Myocyte (in vitro differentiated cells): ENCODE data around the gene ZPBP2. TPM values are rescaled to one million over a fixed set of nuclear protein-coding genes. Genes with fewer than 3 reads are reported as not detected.

ENCODE experiments used
- DNase-seq: peaks from one replicate; pipeline ENCODE4 v3.0.0-alpha.2; 2012; ENCODE audit warnings: low read depth
- total RNA-seq: library from RNA; depleted of rRNA; stranded (reverse); fragments of >200 nt; gene quantifications from 2 replicates; pipeline ENCODE4 v1.2.3, GENCODE V29; 2014

Gene ZPBP2
- total RNA-seq, 1 donor from 2014 or later, result not detected

DNA sequence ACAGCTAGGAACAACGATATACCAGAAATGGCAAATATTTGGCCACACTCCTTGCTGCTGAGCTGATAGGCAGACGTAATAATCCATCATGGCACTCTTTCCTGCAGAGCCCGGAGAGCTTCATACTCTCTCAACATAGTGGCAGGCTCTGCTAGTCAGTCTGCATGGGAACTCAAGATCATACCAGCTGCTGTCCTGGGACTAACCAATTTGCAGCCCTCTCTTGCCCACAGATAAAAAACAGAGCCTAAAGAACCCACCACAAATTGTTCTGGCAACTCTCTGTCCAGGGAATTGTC lies 36.9 kb downstream of the ZPBP2 start:
- DNase-seq, result peak; percentile 13

DNA sequence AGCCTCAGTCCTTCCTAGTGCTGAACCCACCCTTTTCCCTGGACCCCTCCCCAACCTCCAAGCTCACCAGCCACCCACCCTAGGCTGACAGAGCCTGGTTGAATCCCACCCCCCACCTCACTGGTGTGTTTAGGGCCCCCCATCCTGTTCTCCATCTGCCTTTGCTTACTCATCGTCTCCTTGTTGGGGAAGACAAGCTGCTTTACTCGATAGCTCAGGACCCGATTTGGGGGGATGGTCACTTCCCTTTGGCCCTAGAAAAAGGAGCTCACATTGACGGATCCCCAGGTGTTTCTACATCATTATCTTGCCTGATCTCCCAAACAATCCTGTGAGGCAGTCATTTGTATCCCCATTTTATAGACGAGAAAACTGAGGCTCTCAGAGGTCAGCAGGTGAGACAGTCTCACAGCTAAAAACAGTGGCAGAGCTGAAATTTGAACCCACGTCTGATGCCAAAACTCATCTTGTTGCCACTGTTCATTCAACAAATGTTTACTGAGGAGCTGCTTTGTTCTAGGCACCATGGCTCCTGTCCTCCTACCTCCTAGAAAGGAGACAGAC lies 40.9 kb downstream of the ZPBP2 start:
- no peak for DNase-seq

GRCh38 chr17:39913989-39914388 lies 46.0 kb downstream of the ZPBP2 start:
- DNase-seq, result no peak

DNA sequence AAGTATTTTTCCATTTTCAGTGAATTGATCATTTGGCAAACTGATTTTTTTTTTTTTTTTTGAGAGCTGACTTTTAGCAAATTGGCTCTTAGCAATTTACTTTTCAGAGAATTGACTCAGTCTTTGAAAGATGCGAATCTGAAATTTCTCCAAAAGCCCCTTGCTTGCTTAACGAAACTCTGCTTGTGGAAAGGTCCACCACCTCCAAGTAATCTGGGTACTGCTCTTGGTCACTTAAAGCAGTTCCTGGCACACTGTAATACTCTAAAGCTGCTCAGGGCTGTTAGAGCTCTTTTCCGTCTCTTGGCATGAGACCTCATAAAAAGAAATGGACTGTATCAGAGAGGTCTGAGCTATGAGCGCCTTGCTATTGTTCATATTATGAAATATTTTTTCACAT lies 47.6 kb downstream of the ZPBP2 start:
- DNase-seq, result no peak

- DNase-seq, result peak; percentile 11
These were observed 48.9 kb downstream of the ZPBP2 start for GRCh38 chr17:39916918-39917317.

GRCh38 chr17:39919087-39919683 lies 51.2 kb downstream of the ZPBP2 start:
- DNase-seq, result no peak

DNA sequence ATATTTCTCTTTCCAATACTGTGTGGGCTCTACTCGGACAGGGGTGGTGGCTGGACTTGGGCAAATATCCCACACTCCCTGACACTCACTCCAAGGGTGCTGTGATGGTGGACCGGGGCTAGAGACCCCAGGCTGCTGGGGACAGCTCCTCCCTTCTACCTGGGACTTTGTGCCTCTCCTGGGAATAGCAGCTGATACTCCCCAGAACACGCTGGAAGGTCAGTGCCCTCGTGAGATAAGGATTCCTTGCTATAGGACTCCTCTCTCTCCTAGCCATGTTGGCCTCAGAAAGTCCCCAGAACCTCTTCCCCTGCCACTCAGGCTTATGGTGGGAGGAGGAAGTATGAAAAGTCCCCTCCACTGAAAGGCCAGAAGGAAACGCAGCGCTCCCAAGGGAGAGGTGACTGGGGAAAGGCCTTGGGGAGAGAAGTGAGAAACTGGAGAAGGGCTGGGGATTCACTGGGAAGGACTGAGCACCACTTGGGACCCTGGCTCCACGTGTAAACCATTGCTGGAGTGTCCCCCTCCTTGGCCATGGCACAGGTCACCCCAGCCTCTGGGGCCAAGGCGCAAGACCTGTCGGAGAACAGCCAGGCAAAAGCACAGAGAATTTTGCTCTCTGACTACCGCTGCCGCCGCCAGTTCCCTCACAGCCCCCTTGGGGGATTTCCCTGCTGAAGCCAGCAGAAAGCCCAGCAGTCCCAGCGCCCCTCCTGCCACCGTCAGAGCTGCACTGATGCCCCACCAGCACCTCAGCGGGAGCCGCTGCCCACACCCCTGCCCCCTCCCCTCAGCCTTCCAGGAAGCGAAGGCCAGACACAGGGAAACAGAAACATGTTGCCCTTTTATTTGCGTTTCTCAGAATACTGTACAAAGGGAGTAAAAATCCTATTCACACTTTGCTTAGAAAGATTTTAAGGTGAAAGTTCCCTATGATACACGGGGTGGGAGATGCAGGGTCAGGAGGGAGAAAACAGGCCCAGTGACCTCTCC lies 52.5 kb downstream of the ZPBP2 start:
- DNase-seq, result no peak

DNA sequence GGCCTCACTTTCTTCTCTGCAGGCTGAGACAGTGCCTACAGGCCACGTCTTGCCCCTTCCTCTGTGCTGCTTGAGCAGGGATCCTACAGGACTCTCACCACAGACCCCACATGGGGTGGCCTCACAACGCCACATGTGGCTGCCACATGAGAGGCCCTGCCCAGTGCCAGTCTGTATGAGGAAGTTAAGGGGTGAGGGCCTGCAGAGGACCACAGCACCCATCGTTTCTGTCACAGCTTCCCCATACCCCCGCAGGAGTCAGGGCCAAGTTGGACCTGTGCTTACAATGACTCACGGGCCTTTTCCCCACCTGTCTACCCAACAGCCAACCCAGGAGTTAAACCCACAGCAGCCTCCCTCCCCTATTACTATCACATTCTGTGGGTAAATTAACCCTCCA lies 53.3 kb downstream of the ZPBP2 start:
- DNase-seq, result peak; percentile 17

- no peak for DNase-seq
These were observed 54.0 kb downstream of the ZPBP2 start for GRCh38 chr17:39922006-39922405.

DNA sequence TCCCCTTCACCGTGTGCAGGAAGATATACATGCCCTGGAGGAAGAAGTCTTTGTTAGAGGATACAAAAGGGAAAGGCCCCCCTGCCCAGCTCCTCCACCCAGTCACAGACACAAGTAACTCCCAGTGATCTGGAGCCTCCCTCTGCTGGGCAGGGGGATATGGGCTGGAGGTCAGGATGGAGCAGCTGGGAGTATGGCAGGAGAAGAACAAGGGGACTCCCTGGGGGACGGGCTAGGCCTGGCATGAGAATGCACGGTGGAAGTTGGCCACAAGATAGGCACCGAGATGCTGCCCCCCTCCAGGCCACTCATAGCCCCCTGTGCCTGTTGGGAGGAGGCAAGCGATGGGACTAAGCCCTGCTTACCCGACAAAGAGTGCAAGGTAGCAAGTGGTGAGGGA lies 55.2 kb downstream of the ZPBP2 start:
- DNase-seq, result no peak

GRCh38 chr17:39923836-39924690 lies 56.1 kb downstream of the ZPBP2 start:
- DNase-seq, result no peak

DNA sequence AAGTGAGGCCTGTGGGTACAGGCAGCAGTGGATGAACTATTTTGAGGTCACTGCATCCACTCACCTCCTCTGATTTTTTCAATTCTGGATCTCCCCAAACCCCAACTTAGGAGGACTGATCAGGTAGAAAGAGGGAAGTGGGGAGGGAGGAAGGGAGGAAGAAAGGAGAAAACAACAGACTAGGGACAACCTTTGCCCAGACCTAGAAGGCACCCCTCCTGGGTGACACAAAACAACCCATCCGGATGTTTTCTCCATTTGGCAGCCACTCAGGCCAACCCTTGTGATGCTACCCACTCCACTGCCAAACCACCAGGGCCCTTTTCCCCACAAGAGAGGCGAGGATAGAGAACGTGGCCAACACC lies 56.7 kb downstream of the ZPBP2 start:
- DNase-seq, result no peak

DNA sequence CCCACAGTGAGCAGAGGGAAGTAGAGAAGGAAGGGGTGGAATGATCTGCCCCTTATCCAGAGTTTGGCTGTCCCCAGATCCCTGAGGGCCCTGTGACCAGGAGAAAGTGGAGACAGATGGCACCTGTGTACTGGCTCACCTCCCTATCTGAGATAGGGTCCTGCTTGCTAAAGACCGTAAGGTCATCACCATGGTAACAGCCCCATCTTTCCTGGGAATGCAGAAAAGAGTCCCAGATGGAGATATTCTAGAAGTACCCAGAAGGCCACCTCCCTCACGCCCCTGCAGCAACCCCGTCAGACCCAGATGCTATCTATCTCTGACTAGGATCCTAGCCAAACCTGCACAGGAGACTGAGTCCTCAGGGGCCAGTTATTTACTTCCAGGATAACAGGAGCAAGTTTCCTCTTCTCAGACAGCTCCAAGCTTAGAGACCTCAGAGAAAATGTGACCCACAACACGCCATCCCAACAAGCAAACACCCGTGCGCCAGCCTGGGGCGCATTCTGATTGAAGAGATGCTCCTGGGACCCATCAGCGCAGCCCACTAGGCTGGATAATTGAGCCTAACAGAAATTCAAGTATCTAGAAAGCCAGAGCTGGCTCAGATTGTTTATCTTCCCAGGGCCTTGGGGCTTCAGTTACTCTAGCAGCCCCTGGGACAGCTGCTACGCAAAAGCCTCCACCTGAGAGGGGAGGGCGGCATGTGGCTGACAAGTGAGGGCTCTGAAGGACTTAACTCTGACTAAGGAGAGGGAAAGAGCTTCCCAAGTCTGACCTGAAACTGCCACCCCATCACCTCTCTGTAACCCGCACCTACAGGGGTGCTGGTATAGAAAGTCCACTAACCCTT lies 57.5 kb downstream of the ZPBP2 start:
- no peak for DNase-seq

- DNase-seq, result no peak
These were observed 58.2 kb downstream of the ZPBP2 start for GRCh38 chr17:39926135-39926587.

DNA sequence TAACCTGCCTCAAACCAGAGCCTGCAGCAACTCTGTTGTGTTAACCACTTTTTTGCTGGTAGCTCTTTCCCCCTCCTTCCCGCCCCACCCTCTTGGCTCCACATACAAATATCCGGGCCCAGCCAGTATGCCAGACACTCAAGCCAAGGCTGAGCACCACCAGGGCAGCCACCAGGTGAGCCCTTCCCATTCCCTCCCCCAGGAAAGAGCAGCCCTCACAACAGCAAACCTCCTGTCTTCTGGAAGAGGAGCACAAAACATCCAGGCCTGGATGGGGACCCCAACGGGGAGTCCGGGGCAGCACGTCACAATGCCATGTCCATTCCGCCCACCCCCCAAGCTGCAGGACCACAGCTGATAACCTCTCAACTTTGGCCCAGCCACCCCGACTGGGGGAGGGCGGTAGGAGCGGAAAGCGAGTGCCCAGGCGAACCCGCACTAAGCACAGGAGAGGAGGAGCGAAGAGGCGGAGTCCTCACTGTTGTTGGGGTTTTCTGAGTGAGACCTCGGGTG lies 58.6 kb downstream of the ZPBP2 start:
- peak; percentile 28 for DNase-seq

Other genes with a start within 250 kb of the ZPBP2 start
- not detected in 2 replicates for gene PPP1R1B, start 241.2 kb upstream of the ZPBP2 start, total RNA-seq
- 34.9 and 36.9 TPM in 2 replicates for gene STARD3, start 231.1 kb upstream of the ZPBP2 start, total RNA-seq
- gene TCAP, start 202.9 kb upstream of the ZPBP2 start, total RNA-seq, result 10.1 and 23.1 TPM in 2 replicates
- gene PNMT, start 199.7 kb upstream of the ZPBP2 start, total RNA-seq, result 0.96 and 1.7 TPM in 2 replicates
- 17.1 TPM in 2 replicates for gene PGAP3, start 180.1 kb upstream of the ZPBP2 start, total RNA-seq
- 87.4 and 119 TPM in 2 replicates for gene ERBB2, start 168.1 kb upstream of the ZPBP2 start, total RNA-seq
- gene MIEN1, start 137.7 kb upstream of the ZPBP2 start, total RNA-seq, result 47.9 and 55.2 TPM in 2 replicates
- gene GRB7, start 130.3 kb upstream of the ZPBP2 start, total RNA-seq, result not detected in 2 replicates
- gene IKZF3, start 3.9 kb upstream of the ZPBP2 start, total RNA-seq, result not detected in 2 replicates
- 1.1 and 1.8 TPM in 2 replicates for gene GSDMB, start 50.4 kb downstream of the ZPBP2 start, total RNA-seq
- gene ORMDL3, start 59.4 kb downstream of the ZPBP2 start, total RNA-seq, result 34.7 and 37.7 TPM in 2 replicates
- not detected in 2 replicates for gene LRRC3C, start 59.5 kb downstream of the ZPBP2 start, total RNA-seq
- gene GSDMA, start 94.8 kb downstream of the ZPBP2 start, total RNA-seq, result not detected in 2 replicates
- 171 and 186 TPM in 2 replicates for gene PSMD3, start 112.6 kb downstream of the ZPBP2 start, total RNA-seq
- gene CSF3, start 147.2 kb downstream of the ZPBP2 start, total RNA-seq, result 0.10 and 0.11 TPM in 2 replicates
- 88.7 and 90.0 TPM in 2 replicates for gene MED24, start 186.2 kb downstream of the ZPBP2 start, total RNA-seq
- 52.5 and 61.1 TPM in 2 replicates for gene THRA, start 194.8 kb downstream of the ZPBP2 start, total RNA-seq
- gene NR1D1, start 232.4 kb downstream of the ZPBP2 start, total RNA-seq, result 9.5 and 10.8 TPM in 2 replicates